ENCODE data around the gene FGR.

DNA sequence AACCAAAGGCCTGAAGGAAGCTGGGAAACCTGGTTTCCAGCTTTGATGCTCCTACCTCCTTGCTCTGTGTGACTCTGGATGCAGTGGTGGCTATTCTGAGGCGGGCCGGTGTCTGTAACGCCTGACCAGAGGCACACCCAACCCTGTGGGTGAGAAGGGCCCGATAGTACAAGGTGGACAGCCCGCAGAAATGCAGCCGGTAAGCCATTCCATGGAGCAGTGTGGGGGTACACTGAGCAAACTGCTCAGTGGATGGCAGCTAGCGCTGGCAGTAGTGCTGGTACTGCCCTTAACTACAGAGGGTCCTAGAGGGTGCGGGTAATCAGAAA, 67.0 kb downstream of the FGR start:
- TF ChIP-seq, protein P1, sequence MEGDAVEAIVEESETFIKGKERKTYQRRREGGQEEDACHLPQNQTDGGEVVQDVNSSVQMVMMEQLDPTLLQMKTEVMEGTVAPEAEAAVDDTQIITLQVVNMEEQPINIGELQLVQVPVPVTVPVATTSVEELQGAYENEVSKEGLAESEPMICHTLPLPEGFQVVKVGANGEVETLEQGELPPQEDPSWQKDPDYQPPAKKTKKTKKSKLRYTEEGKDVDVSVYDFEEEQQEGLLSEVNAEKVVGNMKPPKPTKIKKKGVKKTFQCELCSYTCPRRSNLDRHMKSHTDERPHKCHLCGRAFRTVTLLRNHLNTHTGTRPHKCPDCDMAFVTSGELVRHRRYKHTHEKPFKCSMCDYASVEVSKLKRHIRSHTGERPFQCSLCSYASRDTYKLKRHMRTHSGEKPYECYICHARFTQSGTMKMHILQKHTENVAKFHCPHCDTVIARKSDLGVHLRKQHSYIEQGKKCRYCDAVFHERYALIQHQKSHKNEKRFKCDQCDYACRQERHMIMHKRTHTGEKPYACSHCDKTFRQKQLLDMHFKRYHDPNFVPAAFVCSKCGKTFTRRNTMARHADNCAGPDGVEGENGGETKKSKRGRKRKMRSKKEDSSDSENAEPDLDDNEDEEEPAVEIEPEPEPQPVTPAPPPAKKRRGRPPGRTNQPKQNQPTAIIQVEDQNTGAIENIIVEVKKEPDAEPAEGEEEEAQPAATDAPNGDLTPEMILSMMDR (IDR thresholded peaks at IDR 0.05; ENCODE audit: low read depth, low read length, poor library complexity, severe bottlenecking) = no peak
- no peak for TF ChIP-seq EZH2phosphoT487 (IDR thresholded peaks at IDR 0.05; ENCODE audit: borderline replicate concordance, low read length)

Data from DOHH2 (cell line).